ENCODE data around the gene LRRTM1.

GRCh38 chr2:80255918-80256781 lies 48.4 kb downstream of the LRRTM1 start:
- TF ChIP-seq ZNF274 (IDR thresholded peaks at IDR 0.05; ENCODE audit: low read depth, low read length): no peak
- no peak for TF ChIP-seq SUZ12 (IDR thresholded peaks at IDR 0.05; ENCODE audit: extremely low read depth, insufficient read depth, insufficient read length)
